Body of pancreas (tissue), 4 donors: Measurements from ENCODE around the gene CYFIP1. TPM values are rescaled to one million over a fixed set of nuclear protein-coding genes. Genes with fewer than 3 reads are reported as not detected.
A peak's percentile ranks its signal among the peaks of the same experiment; 100 is the strongest.

Source experiments
- ATAC-seq: fragments of 150-250 bp; one replicate; pipeline ENCODE4 v1.9.1; 2016
- DNase-seq, 4 donors: peaks; one replicate each; pipeline ENCODE4 v3.0.0-alpha.2; 2019
- H3K27ac ChIP-seq, 4 donors: fragments of 200-600 bp; sonication (generic); 1 replicate in 3 of 4; 2 replicates in 1 of 4; pipeline versions ENCODE4 v1.5.1 to v1.6.1; 2016 to 2019; ENCODE audit warnings: mild to moderate bottlenecking in 1 of 4, mixed read lengths in 1 of 4, moderate library complexity in 1 of 4
- H3K27me3 ChIP-seq, 2 donors: fragments of 200-600 bp; sonication (generic); one replicate each; pipeline ENCODE4 v1.6.0; 2016; ENCODE audit warnings: mild to moderate bottlenecking in 1 of 2
- H3K36me3 ChIP-seq, 2 donors: fragments of 200-600 bp; sonication (generic); replicated peaks in 1 of 2; 2 replicates each; pipeline ENCODE4 v1.5.1; 2016; ENCODE audit warnings: low read depth in 2 of 2; ENCODE audit not compliant: insufficient read depth in 1 of 2
- H3K4me1 ChIP-seq: fragments of 200-600 bp; sonication (generic); one replicate; pipeline ENCODE4 v1.6.0; 2016
- H3K4me3 ChIP-seq, 2 donors: fragments of 200-600 bp; sonication (generic); 1 replicate in 1 of 2; 2 replicates in 1 of 2; pipeline ENCODE4 v1.5.1; 2016 to 2019
- H3K9me3 ChIP-seq, 3 donors: fragments of 200-600 bp; sonication (generic); 1 replicate in 2 of 3; 2 replicates in 1 of 3; pipeline ENCODE4 v1.5.1; 2016
- CTCF ChIP-seq, 7 experiments: fragments of 450-650 bp in 4 of 7; fragments of 200-600 bp in 3 of 7; sonication (generic) in 3 of 7; IDR thresholded peaks; one replicate each; pipeline ENCODE4 v1.5.1; 2016 to 2019; ENCODE audit warnings: antibody characterized with exemption in 7 of 7
- POLR2A ChIP-seq, 3 donors: fragments of 450-650 bp; IDR thresholded peaks; one replicate each; pipeline ENCODE4 v1.6.1; 2016; ENCODE audit warnings: antibody characterized with exemption in 3 of 3, mild to moderate bottlenecking in 2 of 3
- WGBS, 2 donors: methylation state at CpG; one replicate each; pipeline ENCODE4 v1.1.5; 2017; 5-methylcytosine and 5-hydroxymethylcytosine counted together
- intact Hi-C: fragments of 100-400 bp; cut with DNase I; formaldehyde crosslinking; loops from one replicate; pipeline ENCODE4 v1.15.1; 2023
- total RNA-seq, 2 donors: library from RNA; depleted of rRNA; stranded (reverse); fragments of >200 nt; gene quantifications; one replicate each; pipeline ENCODE4 v1.1.0, GENCODE V29; 2016

CYFIP1 gene
- total RNA-seq, 2 donors from 2014 or later = 68.5 to 68.6 TPM

- intact Hi-C loops = no loop called here
- H3K36me3 ChIP-seq = peaks cover 0 to 20% of the 10 kb centered on the region in 2 donors
- H3K27ac ChIP-seq = peak overlapping the region; percentile 11 to 75 (median 70)
- H3K9me3 ChIP-seq = no peaks in the 10 kb centered on the region
- H3K27me3 ChIP-seq = no peaks in the 10 kb centered on the region
- 26 to 38% methylated on average over 5 to 10 of the region's 10 CpGs for WGBS, 2 donors
- H3K4me3 ChIP-seq = no peak overlapping the region
- ATAC-seq (peak; percentile 89), DNase-seq (peak; percentile 85 to 93 (median 90))
- peaks cover 9% of the 10 kb centered on the region for H3K4me1 ChIP-seq
- TF ChIP-seq CTCF (IDR thresholded peaks at IDR 0.05) = no peak
These were observed 49.2 kb downstream of the CYFIP1 start for GRCh38 chr15:22930782-22931484.

GRCh38 chr15:22927761-22928160 is 52.4 kb downstream of the CYFIP1 start:
- intact Hi-C loops = no loop called here
- no peak overlapping the region for H3K4me3 ChIP-seq
- DNase-seq (no peak), ATAC-seq (no peak)
- no peak overlapping the region for H3K27ac ChIP-seq
- 95 to 97% methylated on average over 22 to 25 of the region's 25 CpGs for WGBS, 2 donors
- TF ChIP-seq POLR2A (IDR thresholded peaks at IDR 0.05) = no peak
- TF ChIP-seq CTCF (IDR thresholded peaks at IDR 0.05) = no peak
- H3K27me3 ChIP-seq = no peaks in the 10 kb centered on the region
- no peaks in the 10 kb centered on the region for H3K9me3 ChIP-seq
- H3K4me1 ChIP-seq = peaks cover 9% of the 10 kb centered on the region
- H3K36me3 ChIP-seq = peaks cover 0 to 20% of the 10 kb centered on the region in 2 donors

GRCh38 chr15:22925875-22926274 is 54.3 kb downstream of the CYFIP1 start:
- Histone ChIP-seq H3K27me3 (no peaks in the 10 kb centered on the region), H3K4me1 (peaks cover 3% of the 10 kb centered on the region), H3K4me3 (no peak overlapping the region), H3K9me3 (no peaks in the 10 kb centered on the region), H3K36me3 (peaks cover 0 to 11% of the 10 kb centered on the region in 2 donors), H3K27ac (no peak overlapping the region)
- ATAC-seq = no peak
- intact Hi-C loops = no loop called here
- TF ChIP-seq POLR2A (IDR thresholded peaks at IDR 0.05) (no peak), CTCF (IDR thresholded peaks at IDR 0.05) (no peak)
- no peak for DNase-seq
- 95 to 97% methylated on average over 13 to 17 of the region's 17 CpGs for WGBS, 2 donors

GRCh38 chr15:22922003-22922402 is 58.2 kb downstream of the CYFIP1 start:
- TF ChIP-seq CTCF (IDR thresholded peaks at IDR 0.05) (no peak), POLR2A (IDR thresholded peaks at IDR 0.05) (no peak)
- Histone ChIP-seq H3K4me1 (no peaks in the 10 kb centered on the region), H3K4me3 (no peak overlapping the region), H3K9me3 (no peaks in the 10 kb centered on the region), H3K27ac (no peak overlapping the region), H3K27me3 (no peaks in the 10 kb centered on the region), H3K36me3 (peaks cover 6 to 18% of the 10 kb centered on the region in 2 donors)
- WGBS, 2 donors = 92 to 94% methylated on average over 3 to 5 of the region's 5 CpGs
- ATAC-seq (no peak), DNase-seq (no peak)
- intact Hi-C loops = no loop called here

GRCh38 chr15:22919171-22919570 is 61.0 kb downstream of the CYFIP1 start:
- H3K9me3 ChIP-seq = no peaks in the 10 kb centered on the region
- H3K4me3 ChIP-seq = no peak overlapping the region
- H3K27ac ChIP-seq = no peak overlapping the region
- ATAC-seq (no peak), DNase-seq (no peak)
- intact Hi-C loops = no loop called here
- no peaks in the 10 kb centered on the region for H3K4me1 ChIP-seq
- WGBS, 2 donors = 51 to 63% methylated on average over 3 of the region's 3 CpGs
- H3K27me3 ChIP-seq = no peaks in the 10 kb centered on the region
- peaks cover 6 to 30% of the 10 kb centered on the region in 2 donors for H3K36me3 ChIP-seq
- TF ChIP-seq CTCF (IDR thresholded peaks at IDR 0.05) = no peak
- TF ChIP-seq POLR2A (IDR thresholded peaks at IDR 0.05) = no peak
